Parathyroid adenoma (tissue), 2 donors: ENCODE measurements around the gene HSF5.

Experiments
- H2AFZ ChIP-seq: fragments of 300-600 bp; sonication (generic); one replicate; pipeline ENCODE4 v1.7.0; 2017; ENCODE audit warnings: antibody characterized with exemption, mild to moderate bottlenecking
- H3K27ac ChIP-seq: fragments of 300-600 bp; sonication (generic); one replicate; pipeline ENCODE4 v1.7.0; 2017
- H3K27me3 ChIP-seq: fragments of 300-600 bp; sonication (generic); one replicate; pipeline ENCODE4 v1.7.0; 2017; ENCODE audit warnings: low read length; ENCODE audit not compliant: control insufficient read depth, insufficient read depth
- H3K36me3 ChIP-seq: fragments of 300-600 bp; sonication (generic); one replicate; pipeline ENCODE4 v1.7.0; 2017; ENCODE audit warnings: low read length; ENCODE audit not compliant: control insufficient read depth, insufficient read depth
- H3K4me1 ChIP-seq: fragments of 300-600 bp; sonication (generic); one replicate; pipeline ENCODE4 v1.7.0; 2017; ENCODE audit warnings: control low read depth
- H3K4me2 ChIP-seq: fragments of 300-600 bp; sonication (generic); one replicate; pipeline ENCODE4 v1.7.0; 2017; ENCODE audit warnings: low read length
- H3K4me3 ChIP-seq: fragments of 300-600 bp; sonication (generic); one replicate; pipeline ENCODE4 v1.7.0; 2017; ENCODE audit warnings: low read depth, low read length
- H3K79me2 ChIP-seq: fragments of 300-600 bp; sonication (generic); one replicate; pipeline ENCODE4 v1.7.0; 2017; ENCODE audit warnings: control low read depth
- H3K9ac ChIP-seq: fragments of 300-600 bp; sonication (generic); one replicate; pipeline ENCODE4 v1.7.0; 2017; ENCODE audit warnings: mild to moderate bottlenecking
- H3K9me3 ChIP-seq: fragments of 300-600 bp; sonication (generic); one replicate; pipeline ENCODE4 v1.7.0; 2017; ENCODE audit warnings: low read length; ENCODE audit not compliant: control insufficient read depth
- TF ChIP-seq, protein P1 (sequence below): fragments of 300-600 bp; sonication (generic); IDR thresholded peaks from one replicate; pipeline ENCODE4 v1.7.0; 2017; ENCODE audit warnings: antibody characterized with exemption, mild to moderate bottlenecking
- donor health status: primary hyperparathyroidism.

The HSF5 gene

DNA sequence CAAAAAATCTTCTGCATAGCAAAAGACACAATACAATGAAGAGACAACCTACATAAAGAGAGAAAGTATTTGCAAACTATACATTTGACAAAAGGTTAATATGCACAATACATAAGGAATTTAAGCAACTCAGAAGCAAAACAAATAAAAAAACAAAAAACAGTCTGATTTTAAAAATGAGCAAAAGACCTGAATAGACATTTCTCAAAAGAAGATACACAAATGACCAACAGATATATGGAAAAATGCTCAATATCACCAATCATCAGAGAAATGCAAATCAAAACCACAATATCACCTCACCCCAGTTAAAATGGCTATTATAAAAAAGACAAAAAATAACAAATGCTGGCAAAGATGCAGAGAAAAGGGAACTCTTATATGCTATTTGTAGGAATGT, 32.7 kb downstream of the HSF5 start:
- TF ChIP-seq, protein P1, sequence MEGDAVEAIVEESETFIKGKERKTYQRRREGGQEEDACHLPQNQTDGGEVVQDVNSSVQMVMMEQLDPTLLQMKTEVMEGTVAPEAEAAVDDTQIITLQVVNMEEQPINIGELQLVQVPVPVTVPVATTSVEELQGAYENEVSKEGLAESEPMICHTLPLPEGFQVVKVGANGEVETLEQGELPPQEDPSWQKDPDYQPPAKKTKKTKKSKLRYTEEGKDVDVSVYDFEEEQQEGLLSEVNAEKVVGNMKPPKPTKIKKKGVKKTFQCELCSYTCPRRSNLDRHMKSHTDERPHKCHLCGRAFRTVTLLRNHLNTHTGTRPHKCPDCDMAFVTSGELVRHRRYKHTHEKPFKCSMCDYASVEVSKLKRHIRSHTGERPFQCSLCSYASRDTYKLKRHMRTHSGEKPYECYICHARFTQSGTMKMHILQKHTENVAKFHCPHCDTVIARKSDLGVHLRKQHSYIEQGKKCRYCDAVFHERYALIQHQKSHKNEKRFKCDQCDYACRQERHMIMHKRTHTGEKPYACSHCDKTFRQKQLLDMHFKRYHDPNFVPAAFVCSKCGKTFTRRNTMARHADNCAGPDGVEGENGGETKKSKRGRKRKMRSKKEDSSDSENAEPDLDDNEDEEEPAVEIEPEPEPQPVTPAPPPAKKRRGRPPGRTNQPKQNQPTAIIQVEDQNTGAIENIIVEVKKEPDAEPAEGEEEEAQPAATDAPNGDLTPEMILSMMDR: no peak
- H3K4me1 ChIP-seq: no peaks in the 10 kb centered on the region
- H2AFZ ChIP-seq: no peak overlapping the region
- H3K79me2 ChIP-seq: no peaks in the 10 kb centered on the region
- no peaks in the 10 kb centered on the region for H3K27me3 ChIP-seq
- H3K36me3 ChIP-seq: no peaks in the 10 kb centered on the region
- no peak overlapping the region for H3K9ac ChIP-seq
- no peak overlapping the region for H3K4me3 ChIP-seq
- H3K4me2 ChIP-seq: no peak overlapping the region
- H3K9me3 ChIP-seq: no peaks in the 10 kb centered on the region
- H3K27ac ChIP-seq: no peak overlapping the region

DNA sequence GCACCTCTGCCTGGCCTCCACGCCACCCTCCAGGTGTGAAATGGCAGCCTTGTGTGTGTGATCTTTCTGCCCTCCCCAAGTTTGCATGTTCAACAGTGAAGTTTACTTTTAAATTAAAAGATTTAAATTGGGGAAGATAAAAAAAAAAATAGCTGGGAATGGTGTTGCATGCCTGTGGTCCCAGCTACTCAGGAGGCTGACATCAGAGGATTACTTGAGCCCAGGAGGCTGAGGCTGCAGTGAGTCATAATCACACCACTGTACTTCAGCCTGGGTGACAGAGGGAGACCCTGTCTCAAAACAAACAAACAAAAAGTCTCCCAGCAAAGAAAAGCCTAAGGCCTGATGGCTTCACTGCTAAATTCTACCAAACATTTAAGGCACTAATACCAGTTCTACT, 35.5 kb downstream of the HSF5 start:
- Histone ChIP-seq H3K79me2 (no peaks in the 10 kb centered on the region), H3K4me1 (no peaks in the 10 kb centered on the region), H3K9ac (no peak overlapping the region), H3K4me3 (no peak overlapping the region), H2AFZ (no peak overlapping the region), H3K4me2 (no peak overlapping the region), H3K27ac (no peak overlapping the region), H3K36me3 (no peaks in the 10 kb centered on the region), H3K9me3 (no peaks in the 10 kb centered on the region), H3K27me3 (no peaks in the 10 kb centered on the region)
- TF ChIP-seq, protein P1: no peak

- Histone ChIP-seq H2AFZ (no peak overlapping the region), H3K4me2 (no peak overlapping the region), H3K4me1 (no peaks in the 10 kb centered on the region), H3K27ac (no peak overlapping the region), H3K79me2 (no peaks in the 10 kb centered on the region), H3K27me3 (no peaks in the 10 kb centered on the region), H3K9ac (no peak overlapping the region), H3K4me3 (no peak overlapping the region), H3K9me3 (no peaks in the 10 kb centered on the region), H3K36me3 (no peaks in the 10 kb centered on the region)
- TF ChIP-seq, protein P1: peak; percentile 74
Observed at GRCh38 chr17:58447039-58447975, 40.9 kb downstream of the HSF5 start.

GRCh38 chr17:58446086-58446485, 42.1 kb downstream of the HSF5 start:
- TF ChIP-seq, protein P1: no peak
- Histone ChIP-seq H3K4me1 (no peaks in the 10 kb centered on the region), H3K4me3 (no peak overlapping the region), H3K9me3 (no peaks in the 10 kb centered on the region), H3K4me2 (no peak overlapping the region), H3K79me2 (no peaks in the 10 kb centered on the region), H3K36me3 (no peaks in the 10 kb centered on the region), H3K27me3 (no peaks in the 10 kb centered on the region), H3K27ac (no peak overlapping the region), H2AFZ (no peak overlapping the region), H3K9ac (no peak overlapping the region)
